Raji (cell line): ENCODE results near the gene STEAP3.

Experiments
- POLR2A ChIP-seq: IDR thresholded peaks from 2 replicates; pipeline ENCODE4 v1.6.1; 2011; ENCODE audit warnings: low read depth, low read length, control low read depth; ENCODE audit not compliant: insufficient read depth

STEAP3 gene

DNA sequence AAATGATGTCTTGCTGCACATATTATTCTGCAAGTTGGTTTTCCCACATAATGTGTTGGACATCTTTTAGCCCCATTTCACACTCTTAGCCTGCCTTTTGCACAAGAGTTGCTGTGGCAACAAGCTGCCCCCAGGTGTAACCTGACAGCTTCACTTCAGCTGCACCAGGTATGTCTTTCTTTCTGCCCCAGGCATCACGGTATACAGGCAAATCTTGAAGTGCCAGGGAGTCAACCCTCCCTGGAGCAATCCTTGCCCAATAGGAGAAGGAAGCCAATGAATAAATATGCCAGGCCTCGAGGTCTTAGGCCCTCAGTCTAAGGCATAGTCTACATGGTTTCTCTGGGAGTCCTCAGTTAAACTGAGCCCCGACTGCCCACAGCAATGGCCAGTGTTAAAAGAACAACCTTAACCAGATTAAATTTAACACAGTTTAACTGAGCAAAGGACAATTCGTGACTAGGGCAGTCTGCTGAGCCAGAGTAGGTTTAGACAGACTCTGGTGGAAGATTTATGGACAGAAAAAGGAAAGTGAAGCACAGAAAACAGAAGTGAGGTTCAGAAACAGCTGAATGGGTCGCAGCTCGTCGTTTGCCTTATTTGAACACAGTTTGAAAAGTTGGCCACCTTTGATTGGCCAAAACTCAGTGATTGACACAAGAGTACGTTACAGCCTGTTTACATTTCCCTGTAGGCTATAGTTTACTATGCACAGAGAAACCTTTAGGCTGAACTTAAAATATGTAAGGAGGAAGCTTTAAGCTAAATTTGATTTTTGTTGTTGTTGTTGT is 33.1 kb upstream of the STEAP3 start:
- no peak for TF ChIP-seq POLR2A

DNA sequence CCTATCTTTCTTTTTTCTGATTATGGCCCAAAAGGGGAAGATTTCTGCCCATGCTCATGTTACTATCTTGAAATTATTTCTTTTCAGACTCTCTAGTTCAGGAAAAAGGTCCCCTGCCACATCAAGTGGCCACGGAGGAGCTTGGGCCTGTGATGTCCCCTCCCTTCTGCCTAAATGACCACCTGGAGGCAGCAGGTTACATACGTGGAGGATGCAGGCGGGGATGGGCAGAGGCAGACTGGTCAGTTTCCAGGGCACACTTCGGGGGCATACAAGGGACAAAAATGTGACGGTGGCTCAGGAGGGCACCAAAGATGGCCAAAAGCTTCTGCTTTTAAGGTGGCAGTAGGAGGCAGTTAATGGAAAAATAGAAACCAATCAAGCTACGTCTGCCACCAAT is 30.7 kb upstream of the STEAP3 start:
- TF ChIP-seq POLR2A, result no peak

DNA sequence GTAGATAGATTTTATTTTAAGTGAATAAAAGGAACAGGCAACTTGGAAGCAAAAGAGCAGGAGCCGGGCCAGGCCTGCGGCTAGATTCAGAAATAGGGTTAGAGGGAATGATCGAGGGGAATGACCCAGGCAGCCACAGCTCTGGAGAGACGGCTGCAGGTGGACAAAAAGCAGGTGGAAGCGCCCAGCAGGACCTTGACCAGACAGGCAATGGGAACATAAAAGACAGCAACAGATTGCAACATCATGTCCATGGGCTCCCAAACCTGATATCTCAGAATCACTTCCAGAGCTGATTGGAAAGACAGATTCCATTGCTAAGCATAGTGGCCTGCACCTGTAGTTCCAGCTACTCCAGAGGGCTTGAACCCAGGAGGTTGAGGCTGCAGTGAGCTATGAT is 28.6 kb upstream of the STEAP3 start:
- TF ChIP-seq POLR2A, result no peak

DNA sequence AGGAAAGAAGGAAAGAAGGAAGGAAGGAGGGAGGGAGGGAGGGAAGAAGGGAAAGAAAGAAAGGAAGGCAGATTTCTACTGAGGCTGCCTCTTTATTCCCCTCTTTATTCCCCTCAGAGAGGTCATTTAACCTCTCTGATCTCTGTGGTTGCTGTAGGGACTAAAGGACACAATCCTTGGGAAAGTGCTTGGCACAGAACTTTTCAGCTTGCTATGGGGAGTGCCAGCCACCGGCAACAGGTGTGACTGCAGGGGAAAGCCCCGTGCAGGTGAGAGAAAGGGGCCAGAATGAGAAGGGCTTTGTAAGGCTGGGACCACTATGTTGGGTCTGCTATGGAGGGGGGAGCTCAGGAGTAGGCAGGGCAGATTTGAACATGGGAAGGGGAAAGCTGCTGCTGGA is 27.7 kb upstream of the STEAP3 start:
- no peak for TF ChIP-seq POLR2A

DNA sequence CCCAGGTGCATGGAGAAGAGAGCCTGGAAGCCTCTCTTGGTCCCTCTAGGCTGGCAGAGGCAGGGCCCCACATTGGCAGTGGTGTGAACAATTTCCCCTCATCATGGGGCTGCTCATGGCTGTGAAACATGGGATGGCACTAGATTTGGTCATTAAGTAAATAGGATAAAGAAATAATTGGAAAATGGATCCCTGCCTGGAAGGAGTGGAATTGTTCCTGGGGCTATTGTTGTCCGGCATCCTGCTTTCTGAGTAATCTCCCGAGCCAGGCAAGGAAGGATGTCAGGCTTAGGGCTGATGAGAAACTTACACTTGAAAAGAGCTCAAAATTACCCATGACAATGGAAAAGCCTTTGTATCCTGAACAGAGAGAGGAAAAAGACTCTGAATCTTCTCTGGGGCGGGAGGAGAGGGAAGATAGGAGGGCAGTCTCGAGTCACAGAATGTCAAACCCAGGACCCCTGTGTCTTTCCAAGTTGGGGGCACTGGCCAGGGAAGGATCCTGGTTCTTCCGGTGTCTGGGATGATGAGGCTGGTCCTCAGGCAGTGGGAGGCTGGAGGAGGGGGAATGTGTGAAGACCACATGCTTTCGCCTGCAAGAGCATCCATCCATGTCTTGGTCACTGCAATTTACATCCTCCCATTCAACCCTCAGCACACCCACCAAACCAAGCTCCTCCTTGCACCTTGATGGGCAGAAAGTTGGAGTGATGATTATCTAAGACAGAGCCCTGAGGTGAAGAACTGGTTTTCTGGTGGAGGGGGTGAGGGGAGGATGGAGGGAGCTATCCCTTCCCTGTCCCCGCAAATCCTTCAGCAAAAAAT is 27.1 kb upstream of the STEAP3 start:
- no peak for TF ChIP-seq POLR2A

DNA sequence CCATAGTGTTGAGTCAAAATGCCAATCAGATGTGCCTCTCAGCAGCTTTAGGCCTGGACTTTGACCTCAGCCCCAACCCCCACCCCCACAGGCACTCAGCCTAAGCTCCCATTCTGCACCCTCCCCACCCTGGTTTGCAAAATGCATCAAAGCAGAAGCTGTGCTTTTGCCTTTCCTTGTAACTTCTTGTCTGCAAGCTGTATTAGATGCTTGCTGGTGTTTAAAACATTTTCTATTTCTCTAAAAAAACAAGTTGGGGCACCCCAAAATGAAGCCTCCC is 26.6 kb upstream of the STEAP3 start:
- TF ChIP-seq POLR2A, result no peak

DNA sequence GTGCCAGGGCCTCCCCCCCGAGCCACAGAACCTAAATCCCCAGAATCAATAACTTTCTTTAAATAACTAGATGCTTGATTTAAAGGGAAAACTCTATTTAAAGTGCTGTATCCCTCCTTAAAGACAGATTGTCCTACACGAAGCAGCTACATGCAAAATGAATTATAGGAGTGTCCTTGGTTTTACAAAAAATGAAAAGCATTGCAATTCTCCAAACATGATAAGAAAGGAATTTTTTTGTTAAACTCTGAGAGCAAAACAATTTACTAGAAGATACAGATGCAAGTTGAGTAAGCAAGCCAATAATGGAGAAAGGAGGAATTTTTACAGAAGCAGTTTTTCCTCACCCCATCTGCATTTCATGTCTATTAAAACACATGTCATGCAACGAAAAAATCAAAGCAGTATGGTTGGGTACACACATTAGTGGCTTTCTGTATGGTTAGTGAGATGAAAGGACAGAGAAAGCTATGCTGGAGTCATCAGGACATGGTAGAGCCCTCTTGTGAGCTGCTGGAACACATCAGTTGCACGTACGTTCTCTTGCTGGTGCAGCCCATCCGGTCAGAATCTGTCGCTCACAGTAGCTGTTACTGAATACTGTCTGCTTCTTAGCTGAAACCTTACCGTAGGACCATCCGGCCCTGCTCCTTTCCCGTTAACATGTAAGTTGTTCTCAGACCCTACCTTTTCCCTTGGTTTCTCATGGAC is 25.9 kb upstream of the STEAP3 start:
- TF ChIP-seq POLR2A, result no peak

DNA sequence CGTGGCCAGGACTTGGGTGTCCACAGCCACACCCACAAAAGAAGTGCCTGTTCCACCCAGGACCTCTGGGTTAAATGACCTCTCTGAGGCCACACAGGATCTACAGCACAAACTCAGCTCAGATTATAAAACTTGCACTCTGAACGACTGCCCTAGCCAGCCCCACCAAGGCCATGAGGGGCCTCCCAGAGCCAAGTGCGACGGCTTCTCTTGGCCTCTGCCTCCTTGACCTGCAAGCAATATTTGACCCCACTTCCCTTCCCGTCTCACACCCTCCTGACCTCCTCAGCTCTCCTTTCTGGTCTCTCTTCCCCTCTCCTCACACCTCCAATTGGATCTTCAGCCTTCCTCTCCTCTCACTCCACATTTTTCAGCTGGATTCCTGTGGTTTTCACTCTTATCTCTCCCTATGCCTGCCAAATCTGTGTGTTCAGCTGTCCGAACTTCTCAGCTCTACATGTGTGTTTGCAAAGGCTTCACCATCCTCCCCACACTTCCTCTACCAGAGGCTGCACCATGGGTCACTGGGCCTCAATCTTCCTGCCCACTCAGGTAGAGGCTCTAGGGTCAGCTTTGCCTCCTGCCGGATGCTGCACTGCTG is 25.3 kb upstream of the STEAP3 start:
- TF ChIP-seq POLR2A, result no peak

DNA sequence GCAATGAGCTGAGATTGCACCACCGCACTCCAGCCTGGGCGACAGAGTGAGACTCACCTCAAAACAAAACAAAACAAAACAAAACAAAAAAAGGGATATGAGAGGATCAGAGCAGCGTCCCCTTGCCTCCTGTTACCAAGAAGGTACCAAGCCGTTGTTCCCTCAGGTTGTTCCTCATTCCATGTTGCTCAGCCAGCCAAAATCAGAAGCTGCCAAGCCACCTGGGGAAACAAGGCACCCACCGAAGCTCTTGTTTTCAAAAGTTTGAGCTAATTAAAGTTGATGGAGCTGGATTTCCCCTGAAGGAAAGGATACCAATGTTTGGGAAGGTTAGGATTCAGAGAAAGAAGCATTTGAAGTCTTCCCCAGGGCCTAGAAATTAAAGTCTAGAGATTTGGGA is 21.8 kb upstream of the STEAP3 start:
- TF ChIP-seq POLR2A, result no peak

DNA sequence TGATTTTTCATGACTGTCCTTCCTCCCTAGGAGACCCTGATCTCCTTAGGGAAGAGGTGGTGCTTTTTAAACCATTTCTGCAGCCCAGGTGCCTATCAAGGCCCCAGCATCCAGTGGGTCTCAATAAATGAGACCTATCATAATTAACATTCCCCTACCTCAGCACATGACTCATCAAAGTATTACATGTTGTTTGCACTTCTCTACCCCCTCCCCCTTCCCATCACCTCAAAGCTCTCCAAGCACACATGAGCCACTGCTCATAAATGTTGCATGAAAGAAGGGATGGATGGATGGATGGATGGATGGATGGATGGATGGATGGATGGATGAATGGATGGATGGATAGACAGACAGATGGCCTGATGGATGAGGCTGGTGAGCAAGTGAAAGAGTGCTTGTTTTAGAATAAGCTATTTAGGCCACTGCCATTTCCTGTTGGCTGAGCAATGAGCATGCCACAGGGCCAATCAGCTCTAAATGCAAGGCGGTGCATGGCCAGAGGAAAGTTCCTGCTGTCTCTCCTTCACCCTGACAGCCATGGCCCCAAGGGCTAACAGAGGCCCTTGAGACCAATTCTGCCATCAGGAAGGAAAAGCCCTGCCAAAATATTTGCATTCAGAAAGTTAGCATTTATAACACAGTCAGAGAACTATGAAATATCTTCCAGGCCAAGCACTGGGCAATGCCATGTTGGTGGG is 20.9 kb upstream of the STEAP3 start:
- TF ChIP-seq POLR2A, result no peak

DNA sequence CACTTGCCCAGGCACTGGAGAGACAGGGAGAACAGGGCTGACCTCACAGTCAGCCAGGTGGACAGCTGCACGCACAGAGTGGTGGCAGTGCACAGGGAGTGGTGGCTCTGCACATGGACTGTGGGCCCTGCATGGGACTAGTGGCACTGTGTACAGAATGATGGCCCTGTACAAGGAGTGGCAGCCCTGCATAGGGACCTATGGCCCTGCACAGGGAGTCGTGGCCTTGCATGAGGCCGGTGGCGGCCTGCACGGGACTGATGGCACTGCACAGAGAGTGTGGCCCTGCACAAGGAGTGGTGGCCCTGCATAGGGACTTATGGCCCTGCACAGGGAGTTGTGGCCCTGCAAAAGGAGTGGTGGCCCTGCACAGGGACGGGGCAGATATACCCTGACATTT is 19.1 kb upstream of the STEAP3 start:
- TF ChIP-seq POLR2A, result no peak

DNA sequence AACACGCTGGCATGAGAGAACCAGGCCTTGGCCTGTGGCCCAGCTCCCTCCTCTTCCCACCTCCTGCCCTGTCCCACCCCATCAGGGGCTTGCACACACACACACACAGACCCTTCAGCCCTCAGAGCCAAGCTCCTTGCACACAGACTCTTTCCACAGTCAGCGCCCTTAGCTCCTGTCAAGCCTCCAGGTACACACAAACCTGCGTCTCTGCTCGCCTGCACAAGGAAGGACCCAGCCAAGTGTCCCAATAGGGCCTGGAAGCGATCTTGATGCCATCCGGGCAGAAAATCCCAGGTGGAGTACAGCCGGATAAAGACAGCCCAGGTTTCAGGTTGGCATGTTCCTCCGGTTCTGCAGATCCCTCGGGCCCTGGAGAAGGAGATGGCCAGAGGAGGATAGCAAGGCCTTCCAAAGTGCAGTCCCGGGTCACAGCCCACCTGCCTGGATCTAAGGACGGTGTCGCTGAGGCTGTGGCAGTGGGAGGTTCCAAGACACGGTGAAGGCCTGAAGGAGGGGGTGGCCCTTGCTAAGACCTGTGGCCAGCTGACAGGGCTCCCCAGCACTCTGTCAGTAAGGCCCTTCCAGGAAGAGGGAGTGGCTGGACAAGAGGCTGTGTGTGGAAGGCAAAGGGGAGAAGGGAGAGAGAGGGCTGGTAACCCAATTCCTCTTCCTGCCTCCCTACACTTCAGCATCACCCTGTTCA is 18.5 kb upstream of the STEAP3 start:
- no peak for TF ChIP-seq POLR2A

DNA sequence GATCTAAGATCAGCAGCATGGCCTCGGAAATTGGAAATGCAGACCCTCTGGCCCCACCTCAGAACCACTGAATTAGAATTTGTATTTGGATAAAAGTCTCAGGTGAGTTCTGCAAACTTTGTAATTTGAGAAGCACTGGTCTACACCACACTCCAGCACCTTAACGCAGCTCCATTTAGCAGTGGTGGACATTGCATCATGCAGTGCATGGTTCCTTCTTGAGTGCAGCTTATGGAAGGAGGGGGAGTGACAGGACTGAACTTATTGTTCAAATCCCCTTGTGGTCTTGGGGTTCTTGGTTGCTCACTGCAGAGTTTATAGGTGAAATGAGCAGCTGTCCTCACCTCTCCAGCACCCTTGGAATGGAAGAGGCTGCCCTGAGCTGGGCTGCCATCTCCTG is 17.4 kb upstream of the STEAP3 start:
- no peak for TF ChIP-seq POLR2A

DNA sequence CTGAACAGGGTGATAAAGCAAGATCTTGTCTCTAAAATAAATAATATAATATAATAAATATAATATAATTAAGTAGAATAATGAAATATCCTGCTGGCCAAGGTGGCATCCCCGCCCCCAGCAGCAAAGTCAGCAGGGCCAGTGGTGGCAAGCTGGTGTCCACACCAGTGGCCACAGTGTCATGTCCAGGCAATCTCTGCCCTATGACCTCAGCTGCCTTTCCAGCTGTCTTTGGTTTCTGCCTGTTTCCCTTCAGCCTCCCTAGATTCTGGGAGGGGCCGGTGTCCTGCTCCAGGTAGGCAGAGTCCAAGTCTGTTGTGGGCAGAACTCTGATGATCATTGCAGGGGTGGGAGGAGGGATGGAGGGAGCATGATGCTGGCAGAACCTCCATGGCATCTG is 16.2 kb upstream of the STEAP3 start:
- TF ChIP-seq POLR2A, result no peak
